Esophagus mucosa (tissue), 1 donor: Measurements from ENCODE around the gene SNRPE. TPM values are rescaled to one million over a fixed set of nuclear protein-coding genes. Genes with fewer than 3 reads are reported as not detected.
A peak's percentile ranks its signal among the peaks of the same experiment; 100 is the strongest.
"Not testable (repeated sequence)": the region's sequence is repeated elsewhere in the genome, so short reads cannot be mapped to it uniquely, and the experiment has no call there.

Source experiments
- ATAC-seq: fragments of 200-7000 bp; cut with Tn5 transposase; one replicate; pipeline ENCODE4 v1.9.1; 2020
- total RNA-seq: library from RNA; stranded (reverse); gene quantifications from one replicate; pipeline ENCODE4 v1.2.4, GENCODE V29; 2023
- donor health status: DM: yes; HTN: yes; CAD: no.

SNRPE gene
- 67.4 TPM for total RNA-seq

DNA sequence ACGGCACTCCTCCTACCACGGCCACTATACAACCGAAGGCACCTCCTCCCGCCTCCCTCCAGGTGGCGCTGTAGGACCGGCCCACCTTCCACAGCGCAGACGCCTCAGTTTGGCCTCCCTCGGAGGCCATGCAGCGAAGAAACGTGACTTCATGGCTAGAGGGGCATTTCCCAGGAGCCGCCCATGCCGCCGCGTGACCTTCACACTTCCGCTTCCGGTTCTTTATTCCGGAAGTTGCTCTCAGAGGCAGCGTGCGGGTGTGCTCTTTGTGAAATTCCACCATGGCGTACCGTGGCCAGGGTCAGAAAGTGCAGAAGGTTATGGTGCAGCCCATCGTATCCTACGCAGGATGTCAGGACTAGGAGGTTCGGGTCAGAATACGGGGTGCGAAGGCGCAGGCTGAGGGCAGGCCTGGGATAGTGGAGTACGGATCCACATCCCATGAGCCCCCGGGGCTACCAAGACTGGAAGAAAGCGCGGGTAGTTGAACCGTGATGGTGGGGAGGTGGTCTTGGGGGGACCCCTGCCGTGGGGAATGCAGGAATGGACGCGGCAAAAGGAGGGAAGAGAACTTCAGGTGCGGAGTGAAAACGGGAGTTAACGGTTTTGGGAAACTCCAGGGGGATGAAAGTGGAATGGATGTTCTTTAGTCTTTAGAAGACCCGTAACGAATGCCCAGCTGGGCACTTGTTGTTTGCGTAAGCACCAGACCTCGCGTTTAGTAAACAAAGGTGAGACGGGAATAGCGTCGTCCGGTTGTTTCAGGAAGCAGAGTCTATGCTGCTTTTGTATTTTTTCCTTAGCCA, at the start of gene SNRPE:
SNRPE (plus strand) TSS at position 221 of the 806 bp plus-strand sequence; CDS start at position 282, 61 bp downstream.
- ATAC-seq = peak; percentile 97

DNA sequence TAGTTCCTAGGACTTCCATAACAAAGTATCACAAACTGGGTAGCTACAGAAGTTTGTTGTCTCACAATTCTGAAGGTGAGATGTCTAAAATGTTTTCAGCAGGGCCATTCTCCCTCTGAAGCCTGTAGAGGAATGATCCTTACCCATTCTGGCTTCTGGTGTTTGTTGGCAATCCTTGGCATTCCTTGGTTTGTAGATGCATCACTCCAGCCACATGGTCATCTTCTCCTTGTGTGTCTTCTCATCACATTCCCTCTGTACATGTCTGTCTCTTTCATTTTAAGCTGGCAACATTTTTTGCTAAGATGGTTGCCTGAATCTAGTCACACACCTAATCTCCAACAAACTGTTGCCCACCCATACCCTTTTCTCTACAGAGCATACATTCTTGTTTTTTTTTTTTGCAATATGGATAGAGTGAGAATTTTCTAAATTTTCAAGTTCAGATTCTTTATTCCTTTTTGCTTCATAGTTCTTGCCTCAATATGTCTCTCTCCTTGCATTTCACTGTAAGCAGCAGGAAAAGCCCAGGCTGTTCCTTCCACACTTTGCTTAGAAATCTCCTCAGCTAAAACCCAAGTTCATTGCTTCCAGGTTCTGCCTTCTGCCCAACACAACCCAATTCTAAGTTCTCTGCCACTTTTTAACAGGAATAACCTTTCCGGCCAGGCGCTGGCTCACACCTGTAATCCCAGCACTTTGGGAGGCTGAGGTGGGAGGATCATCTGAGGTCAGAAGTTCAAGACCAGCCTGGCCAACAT, 47.6 kb upstream of the SNRPE start:
- no peak for ATAC-seq

DNA sequence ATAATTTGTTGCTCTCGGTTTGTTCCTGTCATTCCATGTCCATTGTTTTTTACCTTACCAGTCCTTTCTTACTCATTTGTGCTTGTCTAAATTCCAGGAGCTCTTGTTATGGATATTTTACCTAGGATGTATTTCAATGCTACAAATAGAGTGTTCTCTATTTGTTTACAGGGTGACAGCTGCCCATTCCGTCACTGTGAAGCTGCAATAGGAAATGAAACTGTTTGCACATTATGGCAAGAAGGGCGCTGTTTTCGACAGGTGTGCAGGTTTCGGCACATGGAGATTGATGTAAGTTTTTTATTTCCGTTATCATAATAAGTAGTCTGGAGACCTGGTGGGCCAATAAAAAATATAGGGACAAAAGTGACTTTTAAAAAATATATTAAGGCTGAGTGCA, 43.0 kb upstream of the SNRPE start:
- ATAC-seq = no peak

GRCh38 chr1:203823306-203823705, 38.1 kb upstream of the SNRPE start:
- no peak for ATAC-seq

GRCh38 chr1:203826175-203826574, 35.2 kb upstream of the SNRPE start:
- ATAC-seq = no peak

DNA sequence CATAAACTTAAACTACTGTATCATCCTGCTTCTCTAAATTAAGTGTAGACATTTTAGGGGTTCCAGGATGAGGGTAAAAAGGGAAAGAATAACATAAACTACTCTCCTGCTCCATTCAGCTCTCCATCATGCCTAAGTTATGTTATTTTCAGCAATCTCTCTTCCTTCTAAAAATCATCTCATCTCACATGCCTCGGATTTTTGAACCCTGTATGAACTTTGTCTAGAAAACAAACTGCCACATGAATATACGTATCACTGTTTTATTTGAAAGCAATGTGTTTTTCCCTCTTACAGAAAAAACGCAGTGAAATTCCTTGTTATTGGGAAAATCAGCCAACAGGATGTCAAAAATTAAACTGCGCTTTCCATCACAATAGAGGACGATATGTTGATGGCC, 33.4 kb upstream of the SNRPE start:
- no peak for ATAC-seq

DNA sequence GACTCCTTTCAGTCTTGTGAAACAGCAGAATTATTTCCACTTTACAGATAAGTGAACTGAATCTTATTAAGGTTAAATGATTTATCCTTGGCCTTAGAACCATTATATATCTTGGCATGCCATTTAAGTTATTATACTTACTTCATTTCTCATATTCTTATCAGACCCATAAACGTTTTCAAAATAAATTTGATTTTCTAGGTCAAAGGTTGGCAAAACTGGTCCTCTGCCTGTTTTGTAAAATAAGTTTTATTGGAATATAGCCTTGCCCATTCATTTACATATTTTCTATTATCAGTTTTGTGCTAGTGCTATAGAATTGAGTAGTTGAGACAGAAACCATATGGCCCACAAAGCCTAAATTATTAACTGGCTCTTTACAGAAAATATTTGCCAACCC, 32.9 kb upstream of the SNRPE start:
- ATAC-seq = no peak

GRCh38 chr1:203829247-203829646, 32.2 kb upstream of the SNRPE start:
- ATAC-seq = not testable (repeated sequence)

- ATAC-seq = no peak
These were observed 25.9 kb upstream of the SNRPE start for GRCh38 chr1:203835476-203835875.

DNA sequence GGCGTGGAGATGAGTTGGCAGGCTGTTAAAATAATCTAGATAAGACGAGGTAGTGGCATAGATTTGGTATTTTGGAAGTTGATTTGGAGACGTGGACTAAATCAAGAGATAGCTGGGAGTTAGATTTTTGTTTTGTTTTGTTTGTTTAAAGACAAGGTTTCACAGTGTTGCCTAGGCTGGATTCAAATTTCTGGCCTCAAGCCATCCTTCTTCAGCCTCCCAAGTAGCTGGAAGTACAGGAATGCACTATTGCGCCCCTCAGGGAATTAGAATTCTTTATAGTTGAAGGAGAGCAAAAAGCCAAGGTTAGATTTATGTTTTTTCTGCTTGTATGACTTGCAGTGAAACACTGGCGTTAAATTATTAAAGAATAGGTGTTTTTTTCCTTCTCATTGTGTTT, 22.3 kb upstream of the SNRPE start:
- no peak for ATAC-seq

DNA sequence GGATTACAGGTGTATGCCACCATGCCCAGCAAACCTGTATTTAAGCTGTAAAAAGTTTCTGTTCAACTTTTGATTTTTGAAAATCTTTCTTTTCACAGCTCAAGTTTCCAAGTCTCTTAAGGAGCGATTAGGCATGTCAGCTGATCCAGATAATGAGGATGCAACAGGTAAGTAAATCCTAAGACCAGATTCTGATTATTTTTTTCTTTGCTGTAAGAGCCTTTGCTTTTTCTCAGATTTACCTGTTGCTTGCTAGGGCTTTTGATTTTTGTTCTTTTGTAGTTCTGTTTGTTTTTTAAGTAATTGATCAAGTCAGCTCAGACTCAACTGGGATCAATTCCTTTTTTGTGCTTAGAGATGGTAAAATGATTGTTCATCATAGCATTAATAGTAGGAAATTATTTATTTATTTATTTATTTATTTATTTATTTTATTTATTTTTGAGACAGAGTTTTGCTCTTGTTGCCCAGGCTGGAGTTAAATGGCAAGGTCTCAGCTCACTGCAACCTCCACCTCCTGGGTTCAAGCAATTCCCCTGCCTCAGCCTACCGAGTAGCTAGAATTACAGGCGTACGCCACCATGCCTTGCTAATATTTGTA, 21.1 kb upstream of the SNRPE start:
- no peak for ATAC-seq

DNA sequence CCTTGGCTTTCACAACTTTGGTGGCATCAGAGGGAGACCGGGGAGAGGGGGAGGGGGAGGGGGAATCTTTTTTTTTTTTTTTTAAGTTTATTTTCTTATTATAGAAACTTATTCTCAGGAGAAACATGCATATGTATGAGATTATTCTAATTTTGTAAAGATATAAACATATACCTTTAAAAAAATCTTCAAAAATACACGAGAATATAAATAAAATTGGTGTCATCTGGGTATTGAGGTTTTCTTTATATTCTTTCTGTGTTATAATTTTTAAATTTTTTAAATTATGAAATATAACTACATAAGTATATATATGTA, 18.9 kb upstream of the SNRPE start:
- no peak for ATAC-seq

DNA sequence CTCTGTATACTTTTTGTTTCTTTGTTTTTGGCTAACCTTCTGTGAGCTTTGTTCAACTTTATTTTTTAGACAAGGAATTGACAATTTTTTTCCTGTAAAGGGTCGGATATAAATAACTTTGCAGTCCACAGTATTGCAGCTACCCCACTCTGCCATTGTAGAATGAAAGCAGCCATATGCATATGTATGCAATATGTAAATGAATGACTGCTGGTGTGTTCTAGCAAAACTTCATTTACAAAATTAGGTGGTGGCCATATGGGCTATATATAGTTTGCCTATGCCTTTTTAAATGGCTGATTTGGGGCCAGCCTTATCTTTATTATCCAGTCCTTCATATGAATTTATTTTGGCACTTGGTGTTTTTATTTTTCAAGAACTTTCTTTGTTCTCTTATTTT, 18.0 kb upstream of the SNRPE start:
- no peak for ATAC-seq

GRCh38 chr1:203853112-203853511, 8.3 kb upstream of the SNRPE start:
- ATAC-seq = not testable (repeated sequence)

GRCh38 chr1:203858055-203858454, 3.3 kb upstream of the SNRPE start:
- ATAC-seq = no peak

GRCh38 chr1:203858975-203859374, 2.4 kb upstream of the SNRPE start:
- no peak for ATAC-seq

DNA sequence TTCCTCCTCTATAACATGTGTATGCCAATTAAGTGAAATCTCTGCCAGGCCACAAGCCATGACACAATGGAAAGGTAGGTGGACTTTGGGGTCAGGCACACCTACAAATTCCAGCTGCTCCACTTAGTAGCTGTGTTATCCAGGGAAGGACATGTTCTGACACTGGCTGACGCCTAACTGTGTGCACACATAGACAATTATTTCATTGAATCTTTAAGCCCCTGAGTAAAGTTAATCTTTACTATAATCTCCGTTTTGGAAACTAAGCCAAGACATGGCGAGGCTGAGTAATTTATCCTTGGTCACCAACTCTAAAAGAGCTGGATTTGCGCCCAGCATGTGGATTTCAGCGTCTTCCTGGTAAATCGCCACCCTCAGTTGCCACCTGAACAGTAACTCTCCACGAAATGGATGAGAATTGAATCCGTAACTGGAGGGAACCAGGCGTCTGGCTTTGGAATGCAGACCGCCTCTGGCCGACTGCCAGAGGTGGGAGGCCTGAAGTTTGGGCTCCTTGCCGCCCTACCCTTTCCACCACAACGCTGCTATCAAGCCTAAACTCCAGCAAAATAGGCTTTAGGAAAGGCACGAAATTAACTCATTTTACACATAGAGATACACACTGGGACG, 888 bp upstream of the SNRPE start:
- ATAC-seq = peak; percentile 87

GRCh38 chr1:203867802-203868201, 6.4 kb downstream of the SNRPE start:
- ATAC-seq = no peak

DNA sequence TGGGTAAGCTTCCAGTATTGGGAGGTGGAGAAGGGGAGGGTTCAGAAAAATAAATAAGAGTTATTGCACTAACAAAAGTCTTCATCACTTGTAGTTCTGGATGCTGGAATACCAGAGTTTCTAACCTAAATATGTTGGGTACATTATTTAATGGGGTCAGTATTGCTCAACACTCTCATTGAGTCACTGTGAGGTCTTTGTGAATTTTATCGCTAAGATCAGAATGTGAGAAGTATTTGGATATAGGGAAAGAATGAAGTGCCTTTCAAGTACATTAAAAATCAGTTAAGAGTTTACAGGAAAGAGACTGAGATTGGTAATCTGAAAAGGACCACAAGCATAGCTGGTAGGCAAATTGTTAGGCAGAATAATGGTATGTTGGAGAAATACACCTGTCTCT, 8.8 kb downstream of the SNRPE start:
- no peak for ATAC-seq

DNA sequence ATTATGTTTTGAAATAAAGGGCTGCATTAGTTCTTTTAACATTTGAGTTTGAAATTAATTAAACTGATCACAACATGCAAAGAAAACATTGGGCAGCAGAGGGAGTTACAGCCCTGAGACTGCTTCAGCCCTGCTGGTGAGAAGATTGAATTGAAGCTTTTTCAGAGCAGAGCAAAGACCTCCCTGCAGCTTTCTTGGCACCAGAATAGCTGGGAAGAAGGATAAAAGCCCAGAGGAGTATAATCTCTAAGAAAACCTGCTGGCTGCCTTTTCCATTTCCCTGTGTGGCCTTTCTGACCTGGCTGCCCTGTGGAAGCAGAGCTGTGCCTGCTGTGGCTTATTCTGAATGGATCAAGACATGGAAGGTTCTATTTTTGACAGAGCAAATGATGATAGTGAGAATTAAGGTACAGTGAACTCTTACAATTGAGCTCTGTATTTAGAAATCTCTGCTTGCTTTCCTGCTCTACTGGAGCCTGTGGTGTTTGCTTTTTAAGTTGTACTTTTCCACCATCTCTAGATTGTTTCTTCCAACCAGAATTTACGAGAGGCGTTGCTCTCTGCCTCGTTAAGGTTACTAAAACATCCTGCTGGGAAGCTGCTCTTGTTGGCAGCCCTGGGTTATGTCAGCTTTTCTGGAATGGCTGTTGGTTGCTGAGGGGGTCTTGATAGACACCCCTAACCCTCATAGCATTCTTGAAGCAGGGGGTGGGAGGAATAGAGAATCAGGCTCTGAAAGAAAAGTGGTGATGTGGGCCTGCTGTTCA, 9.9 kb downstream of the SNRPE start:
- peak; percentile 78 for ATAC-seq

- ATAC-seq = no peak
These were observed 11.7 kb downstream of the SNRPE start for GRCh38 chr1:203873094-203873493.

- no peak for ATAC-seq
These were observed 17.0 kb downstream of the SNRPE start for GRCh38 chr1:203878422-203878821.

GRCh38 chr1:203880606-203881005, 19.2 kb downstream of the SNRPE start:
- ATAC-seq = no peak
